Fibroblast of pulmonary artery (primary cell): ENCODE data around the gene FUNDC2.

Experiments
- DNase-seq: peaks from one replicate; pipeline ENCODE4 v3.0.0-alpha.2; 2010; ENCODE audit warnings: low read depth
- H3K4me3 ChIP-seq: replicated peaks from 2 replicates; pipeline ENCODE4 v1.5.1; 2011; ENCODE audit warnings: low read depth, mild to moderate bottlenecking, control low read depth, low read length, moderate library complexity
- CTCF ChIP-seq: IDR thresholded peaks from 2 replicates; pipeline ENCODE4 v1.5.1; 2011; ENCODE audit warnings: mild to moderate bottlenecking, control low read depth, low read length, inconsistent platforms; ENCODE audit errors: missing control alignments

Gene FUNDC2

GRCh38 chrX:155070038-155070437 lies 43.4 kb downstream of the FUNDC2 start:
- no peak for DNase-seq
- no peak for TF ChIP-seq CTCF
- peak overlapping the region; percentile 68 for H3K4me3 ChIP-seq

DNA sequence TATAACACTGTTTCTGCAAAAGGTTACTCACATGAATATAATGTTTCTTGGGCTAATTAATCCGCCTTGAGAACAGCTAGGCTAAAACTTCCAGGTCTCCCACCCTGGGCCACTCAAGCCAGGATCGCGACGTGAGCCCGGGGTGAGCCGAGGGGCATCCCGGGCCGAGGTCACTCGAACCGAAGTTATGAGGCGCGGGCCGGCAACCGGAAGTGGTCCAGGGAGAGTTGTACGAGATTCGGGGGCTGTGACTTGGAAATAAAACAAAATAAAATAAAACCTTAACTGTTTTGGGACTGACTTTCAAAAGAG lies 44.0 kb downstream of the FUNDC2 start:
- no peak for DNase-seq
- peak overlapping the region; percentile 68 for H3K4me3 ChIP-seq
- no peak for TF ChIP-seq CTCF

- peak within 1 kb of the TSS; percentile 72 for H3K4me3 ChIP-seq
- DNase-seq = peak; percentile 82
- no peak for TF ChIP-seq CTCF
These were observed 44.5 kb downstream of the FUNDC2 start, which contains the start of the genes BRCC3, CMC4 and MTCP1 for GRCh38 chrX:155070975-155071693. BRCC3 (plus strand) TSS chrX:155071508; CDS start chrX:155071528, 20 bp downstream. CMC4 (minus strand) TSS chrX:155071136; CDS start chrX:155064023, 7,113 bp downstream. MTCP1 (minus strand) TSS chrX:155071136; CDS start chrX:155066010, 5,126 bp downstream.

DNA sequence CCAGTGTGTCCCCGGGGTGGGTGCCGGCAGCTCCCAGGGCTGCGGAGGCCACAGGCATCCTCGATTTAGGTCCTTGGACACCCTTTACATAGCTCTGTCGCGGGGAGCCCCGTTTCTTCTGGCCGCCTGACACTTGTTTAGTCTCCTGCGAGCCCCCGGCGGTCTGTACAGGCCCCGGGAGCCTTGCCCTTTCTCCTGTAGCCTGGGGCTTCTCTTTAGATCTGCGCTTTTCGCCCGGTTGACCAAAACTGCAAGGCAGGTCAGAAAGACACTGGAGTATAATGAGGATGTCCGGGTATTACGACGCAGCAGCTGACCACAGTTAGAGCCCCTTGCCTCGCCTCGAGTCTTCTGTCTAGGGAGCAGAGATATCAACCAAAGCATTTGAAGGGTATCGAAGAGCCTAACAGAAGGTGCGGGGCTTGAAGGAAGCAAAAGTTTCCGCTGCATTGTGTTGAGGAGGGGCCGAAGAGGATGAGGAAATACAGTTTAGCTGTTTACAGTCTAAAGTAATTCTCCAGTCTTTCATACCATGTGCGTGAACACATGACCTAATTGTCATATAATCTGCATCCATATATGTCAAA lies 45.1 kb downstream of the FUNDC2 start:
- peak overlapping the region; percentile 72 for H3K4me3 ChIP-seq
- no peak for TF ChIP-seq CTCF
- DNase-seq = no peak

GRCh38 chrX:155086202-155086840 lies 59.7 kb downstream of the FUNDC2 start:
- peak; percentile 53 for DNase-seq
- no peak overlapping the region for H3K4me3 ChIP-seq
- peak; percentile 43 for TF ChIP-seq CTCF

DNA sequence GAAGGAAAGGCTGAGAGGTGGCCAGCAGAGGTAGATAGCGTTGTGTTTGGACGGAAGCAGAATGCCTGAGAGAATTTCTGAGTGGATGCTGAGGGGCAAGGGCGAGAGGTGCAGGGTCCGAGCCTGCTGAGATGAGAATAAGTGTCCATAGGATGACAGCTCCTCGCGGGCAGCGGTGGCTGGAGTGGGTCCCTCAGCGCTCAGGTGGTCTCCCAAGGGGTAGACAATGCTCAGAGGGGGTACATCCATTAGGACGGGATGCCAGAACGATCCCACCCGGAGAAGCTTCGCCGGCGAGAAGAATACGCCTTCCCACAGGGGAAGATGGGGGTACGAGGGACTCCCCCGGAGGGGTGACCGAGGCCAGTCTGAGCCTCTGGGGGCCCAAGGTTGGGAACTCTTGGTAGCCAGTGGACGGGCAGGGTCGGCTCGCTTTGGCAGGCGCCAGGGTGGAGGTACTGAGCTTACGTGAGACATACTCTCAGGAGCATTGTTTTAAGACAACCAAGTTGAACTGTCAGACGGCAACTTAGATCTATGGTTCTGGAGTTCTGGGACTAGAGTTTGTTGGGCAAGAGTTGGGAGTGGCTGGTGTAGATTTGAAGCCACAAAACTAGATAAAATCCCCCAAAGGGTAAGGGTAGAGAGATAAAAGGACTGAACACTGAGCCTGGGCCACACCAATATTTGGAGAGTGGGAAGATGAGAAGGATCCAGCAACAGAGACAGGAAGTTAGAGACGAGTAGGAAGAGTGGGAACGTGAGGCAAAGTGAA lies 60.5 kb downstream of the FUNDC2 start:
- TF ChIP-seq CTCF = no peak
- no peak for DNase-seq
- H3K4me3 ChIP-seq = no peak overlapping the region
